IPS-15b (cell line): ENCODE results near the gene ADTRP.

Experiments
- H3K27me3 ChIP-seq: one replicate; pipeline ENCODE4 v1.6.1; 2013; ENCODE audit warnings: low read length; ENCODE audit not compliant: control insufficient read depth, insufficient read depth
- H3K36me3 ChIP-seq: one replicate; pipeline ENCODE4 v1.6.1; 2013; ENCODE audit warnings: low read length; ENCODE audit not compliant: control insufficient read depth, insufficient read depth
- H3K4me1 ChIP-seq: one replicate; pipeline ENCODE4 v1.6.1; 2013; ENCODE audit warnings: mild to moderate bottlenecking, low read length; ENCODE audit not compliant: control insufficient read depth, insufficient read depth
- H3K4me3 ChIP-seq: one replicate; pipeline ENCODE4 v1.5.1; 2013; ENCODE audit warnings: low read depth, low read length
- H3K9ac ChIP-seq: one replicate; pipeline ENCODE4 v1.6.1; 2013; ENCODE audit warnings: low read depth, mild to moderate bottlenecking, low read length
- H3K9me3 ChIP-seq: one replicate; pipeline ENCODE4 v1.6.1; 2013; ENCODE audit warnings: mild to moderate bottlenecking, low read length; ENCODE audit not compliant: control insufficient read depth, insufficient read depth

Gene ADTRP

GRCh38 chr6:11761744-11762620, 16.6 kb downstream of the ADTRP start:
- H3K27me3 ChIP-seq: no peaks in the 10 kb centered on the region
- H3K4me1 ChIP-seq: peaks cover 4% of the 10 kb centered on the region
- no peaks in the 10 kb centered on the region for H3K36me3 ChIP-seq
- peaks cover 4% of the 10 kb centered on the region for H3K9me3 ChIP-seq
- no peak overlapping the region for H3K9ac ChIP-seq
- no peak overlapping the region for H3K4me3 ChIP-seq

- Histone ChIP-seq H3K9me3 (peaks cover 4% of the 10 kb centered on the region), H3K9ac (no peak overlapping the region)
These were observed 18.6 kb downstream of the ADTRP start for GRCh38 chr6:11760015-11760473.

DNA sequence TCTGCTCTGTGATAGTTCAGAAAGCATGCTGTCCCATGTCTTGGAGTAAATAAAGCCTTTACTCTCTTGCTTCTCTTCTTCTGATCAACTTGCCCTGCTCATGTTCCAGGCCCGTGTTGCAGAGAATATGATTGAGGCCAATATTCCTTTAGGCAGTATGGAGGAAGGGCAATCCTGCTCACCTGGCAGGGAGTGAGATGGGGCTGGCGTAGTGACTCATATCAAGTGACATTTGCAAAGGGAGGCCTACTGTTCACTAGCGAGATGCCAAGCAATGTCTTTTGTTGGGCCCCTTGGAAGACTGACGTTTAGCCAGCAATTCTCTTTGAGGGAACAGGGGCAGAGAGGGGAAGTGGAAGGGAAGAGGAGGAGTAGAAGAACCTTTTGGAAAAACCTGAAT, 19.7 kb downstream of the ADTRP start:
- H3K36me3 ChIP-seq: no peaks in the 10 kb centered on the region
- no peak overlapping the region for H3K9ac ChIP-seq
- H3K27me3 ChIP-seq: no peaks in the 10 kb centered on the region
- peaks cover 4% of the 10 kb centered on the region for H3K9me3 ChIP-seq
- no peak overlapping the region for H3K4me3 ChIP-seq
- no peaks in the 10 kb centered on the region for H3K4me1 ChIP-seq

More at GRCh38 chr6:11760015-11760473, 18.6 kb downstream of the ADTRP start:
- H3K36me3 ChIP-seq: no peaks in the 10 kb centered on the region
- no peaks in the 10 kb centered on the region for H3K27me3 ChIP-seq
- no peak overlapping the region for H3K4me3 ChIP-seq
- H3K4me1 ChIP-seq: no peaks in the 10 kb centered on the region

DNA sequence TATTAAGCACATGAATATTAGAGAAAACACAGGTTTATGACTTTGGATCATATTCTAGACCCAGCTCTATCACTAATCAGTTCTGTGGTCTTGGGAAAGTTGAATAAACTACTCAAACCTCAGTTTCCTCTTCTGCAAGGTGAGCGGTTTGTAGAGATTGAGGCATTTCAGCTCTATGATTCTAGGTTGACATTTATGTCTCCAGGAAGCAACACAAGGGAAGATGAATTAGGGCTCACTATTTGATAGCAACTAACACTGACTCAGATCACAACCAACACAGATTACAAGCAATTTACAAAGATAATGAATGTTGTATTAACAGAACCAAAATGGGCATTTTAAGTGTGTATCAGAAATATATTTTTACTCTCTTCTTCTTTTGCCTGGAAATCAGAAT, 21.9 kb downstream of the ADTRP start:
- H3K27me3 ChIP-seq: no peaks in the 10 kb centered on the region
- H3K9ac ChIP-seq: no peak overlapping the region
- peaks cover 4% of the 10 kb centered on the region for H3K9me3 ChIP-seq
- no peaks in the 10 kb centered on the region for H3K4me1 ChIP-seq
- no peaks in the 10 kb centered on the region for H3K36me3 ChIP-seq
- no peak overlapping the region for H3K4me3 ChIP-seq

- Histone ChIP-seq H3K27me3 (no peaks in the 10 kb centered on the region), H3K4me1 (no peaks in the 10 kb centered on the region), H3K4me3 (no peak overlapping the region), H3K36me3 (no peaks in the 10 kb centered on the region), H3K9ac (no peak overlapping the region), H3K9me3 (peaks cover 4% of the 10 kb centered on the region)
These were observed 22.3 kb downstream of the ADTRP start for GRCh38 chr6:11756292-11756691.

GRCh38 chr6:11755725-11756124, 22.9 kb downstream of the ADTRP start:
- no peaks in the 10 kb centered on the region for H3K36me3 ChIP-seq
- H3K4me1 ChIP-seq: no peaks in the 10 kb centered on the region
- peaks cover 4% of the 10 kb centered on the region for H3K9me3 ChIP-seq
- H3K27me3 ChIP-seq: no peaks in the 10 kb centered on the region
- H3K9ac ChIP-seq: no peak overlapping the region
- H3K4me3 ChIP-seq: no peak overlapping the region

DNA sequence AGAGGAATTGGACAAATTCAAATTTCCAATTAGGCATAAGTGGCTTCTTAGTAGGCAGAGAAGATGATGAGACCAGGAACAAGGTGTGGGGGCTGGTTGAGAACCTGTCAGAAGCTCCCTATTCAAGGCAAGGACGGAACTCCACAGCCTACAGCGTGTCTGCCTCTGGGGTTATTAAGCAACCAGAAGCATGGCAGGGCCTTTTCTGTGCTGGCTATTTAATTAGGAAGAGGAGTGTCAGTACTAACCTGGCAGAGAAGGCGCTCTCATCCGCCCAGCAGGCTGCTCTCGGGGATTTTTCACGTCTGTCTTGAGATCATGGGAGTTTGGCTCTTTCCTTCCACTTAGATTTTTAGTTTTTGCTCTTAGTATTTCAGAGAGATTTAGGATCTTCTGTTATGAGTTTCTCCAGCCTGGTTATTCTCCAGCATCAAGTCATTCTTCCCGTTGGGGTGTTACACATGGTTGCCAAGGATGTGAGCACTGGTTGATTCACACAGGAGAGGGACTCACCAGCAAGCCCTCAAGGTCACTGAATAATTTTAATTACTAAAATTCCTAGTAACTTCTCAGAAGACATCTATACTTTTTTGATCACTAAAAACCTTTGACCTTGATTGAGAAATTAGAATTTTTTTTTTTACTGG, 23.9 kb downstream of the ADTRP start:
- H3K36me3 ChIP-seq: no peaks in the 10 kb centered on the region
- peaks cover 4% of the 10 kb centered on the region for H3K9me3 ChIP-seq
- no peaks in the 10 kb centered on the region for H3K4me1 ChIP-seq
- no peak overlapping the region for H3K4me3 ChIP-seq
- no peak overlapping the region for H3K9ac ChIP-seq
- no peaks in the 10 kb centered on the region for H3K27me3 ChIP-seq

- no peak overlapping the region for H3K9ac ChIP-seq
- no peaks in the 10 kb centered on the region for H3K27me3 ChIP-seq
- no peak overlapping the region for H3K4me3 ChIP-seq
- no peaks in the 10 kb centered on the region for H3K36me3 ChIP-seq
- peaks cover 4% of the 10 kb centered on the region for H3K9me3 ChIP-seq
- H3K4me1 ChIP-seq: no peaks in the 10 kb centered on the region
These were observed 24.8 kb downstream of the ADTRP start for GRCh38 chr6:11753798-11754197.

DNA sequence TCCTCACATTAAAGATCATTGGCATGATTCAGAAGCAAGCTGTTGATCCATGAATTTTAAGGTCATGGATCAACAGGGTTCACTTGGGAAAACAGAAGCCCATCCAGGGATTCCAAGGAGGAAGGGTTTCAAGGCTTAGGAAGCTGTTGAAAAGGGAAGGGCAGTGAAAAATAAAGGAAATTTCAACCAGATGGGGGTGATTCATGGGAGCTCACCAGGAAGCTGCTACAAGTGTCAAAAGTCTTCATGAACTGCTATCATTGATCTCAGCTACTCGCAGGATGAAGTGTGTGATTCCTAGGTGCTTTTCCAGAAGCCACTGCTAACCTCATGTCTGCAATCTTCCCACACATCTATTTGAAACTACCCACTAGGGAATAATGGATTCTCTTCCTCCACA, 26.2 kb downstream of the ADTRP start:
- no peak overlapping the region for H3K9ac ChIP-seq
- H3K9me3 ChIP-seq: no peaks in the 10 kb centered on the region
- no peaks in the 10 kb centered on the region for H3K36me3 ChIP-seq
- no peak overlapping the region for H3K4me3 ChIP-seq
- H3K4me1 ChIP-seq: no peaks in the 10 kb centered on the region
- no peaks in the 10 kb centered on the region for H3K27me3 ChIP-seq

GRCh38 chr6:11750682-11751081, 27.9 kb downstream of the ADTRP start:
- Histone ChIP-seq H3K27me3 (no peaks in the 10 kb centered on the region), H3K4me1 (no peaks in the 10 kb centered on the region), H3K36me3 (no peaks in the 10 kb centered on the region), H3K9me3 (no peaks in the 10 kb centered on the region), H3K9ac (no peak overlapping the region), H3K4me3 (no peak overlapping the region)

- no peak overlapping the region for H3K9ac ChIP-seq
- no peaks in the 10 kb centered on the region for H3K4me1 ChIP-seq
- H3K4me3 ChIP-seq: no peak overlapping the region
- H3K27me3 ChIP-seq: no peaks in the 10 kb centered on the region
- no peaks in the 10 kb centered on the region for H3K36me3 ChIP-seq
- no peaks in the 10 kb centered on the region for H3K9me3 ChIP-seq
These were observed 29.9 kb downstream of the ADTRP start for GRCh38 chr6:11748591-11749210.
